ENCODE results near the gene VAV2. TPM values are rescaled to one million over a fixed set of nuclear protein-coding genes. Genes with fewer than 3 reads are reported as not detected.

The VAV2 gene
- total and polyA plus RNA-seq, 2 experiments from 2014 or later = 8.1 to 28.9 TPM

DNA sequence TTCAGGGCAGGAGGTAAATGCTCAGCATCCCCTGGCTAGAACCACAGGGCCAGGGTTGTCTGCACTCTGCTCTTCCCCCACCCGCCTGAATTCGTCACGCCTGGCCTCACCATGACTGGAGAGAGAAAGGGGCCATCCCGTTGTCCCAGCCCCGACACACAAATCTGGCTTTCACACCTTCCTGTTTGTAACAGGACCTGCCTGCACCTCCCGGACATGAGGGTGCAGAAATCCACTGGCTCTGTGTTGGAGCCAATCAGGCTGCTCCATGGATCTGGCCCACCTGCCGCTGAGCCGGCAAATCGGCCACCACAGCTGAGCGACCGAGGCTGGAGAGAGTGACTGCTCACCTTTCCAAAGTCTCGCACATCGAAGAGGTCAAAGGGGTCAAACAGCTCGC, 53.4 kb downstream of the VAV2 start:
- Histone ChIP-seq H3K79me2 (replicated peaks; ENCODE audit: insufficient read depth) (peaks cover 46% of the 10 kb centered on the region), H4K20me1 (replicated peaks; ENCODE audit: insufficient read depth) (no peaks in the 10 kb centered on the region; the same call in 1 of the 2 replicates), H3K9me2 (ENCODE audit: insufficient read depth) (no peaks in the 10 kb centered on the region), H3K4me2 (no peak overlapping the region), H3K4me1 (ENCODE audit: insufficient read depth) (no peaks in the 10 kb centered on the region), H3K4me3 (no peak overlapping the region), H3K27ac (ENCODE audit: low read depth) (0 out of 2 replicates have a peak overlapping the region, but pooled peaks have one; percentile 59), H3K36me3 (ENCODE audit: insufficient read depth) (no peaks in the 10 kb centered on the region), H3F3A (replicated peaks; ENCODE audit: low read depth) (no peaks in the 10 kb centered on the region), H3K27me3 (ENCODE audit: insufficient read depth) (no peaks in the 10 kb centered on the region), H2AFZ (no peak overlapping the region)
- peak overlapping the region; percentile 57; the same call in 1 of the 2 replicates for H3K27ac Mint-ChIP-seq
- no peak overlapping the region for H3K4me3 Mint-ChIP-seq
- ATAC-seq (no peak), DNase-seq (ENCODE audit: low spot score) (no peak)
- peaks cover 19% of the 10 kb centered on the region for H3K4me1 Mint-ChIP-seq
- H3K36me3 Mint-ChIP-seq (ENCODE audit: low read depth) = peaks cover 13% of the 10 kb centered on the region
- TF ChIP-seq EZH2 (IDR thresholded peaks at IDR 0.05; ENCODE audit: low read depth, unreplicated experiment) = no peak
- TF ChIP-seq ZNF331 (CRISPR knock-in tag; IDR thresholded peaks at IDR 0.05; ENCODE audit: low read depth) = no peak
- TF ChIP-seq, protein P1, sequence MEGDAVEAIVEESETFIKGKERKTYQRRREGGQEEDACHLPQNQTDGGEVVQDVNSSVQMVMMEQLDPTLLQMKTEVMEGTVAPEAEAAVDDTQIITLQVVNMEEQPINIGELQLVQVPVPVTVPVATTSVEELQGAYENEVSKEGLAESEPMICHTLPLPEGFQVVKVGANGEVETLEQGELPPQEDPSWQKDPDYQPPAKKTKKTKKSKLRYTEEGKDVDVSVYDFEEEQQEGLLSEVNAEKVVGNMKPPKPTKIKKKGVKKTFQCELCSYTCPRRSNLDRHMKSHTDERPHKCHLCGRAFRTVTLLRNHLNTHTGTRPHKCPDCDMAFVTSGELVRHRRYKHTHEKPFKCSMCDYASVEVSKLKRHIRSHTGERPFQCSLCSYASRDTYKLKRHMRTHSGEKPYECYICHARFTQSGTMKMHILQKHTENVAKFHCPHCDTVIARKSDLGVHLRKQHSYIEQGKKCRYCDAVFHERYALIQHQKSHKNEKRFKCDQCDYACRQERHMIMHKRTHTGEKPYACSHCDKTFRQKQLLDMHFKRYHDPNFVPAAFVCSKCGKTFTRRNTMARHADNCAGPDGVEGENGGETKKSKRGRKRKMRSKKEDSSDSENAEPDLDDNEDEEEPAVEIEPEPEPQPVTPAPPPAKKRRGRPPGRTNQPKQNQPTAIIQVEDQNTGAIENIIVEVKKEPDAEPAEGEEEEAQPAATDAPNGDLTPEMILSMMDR (conservative IDR thresholded peaks at IDR 0.05; ENCODE audit: low read depth in 2 of 2) = no peak
- TF ChIP-seq POLR2AphosphoS5 (IDR thresholded peaks at IDR 0.05; ENCODE audit: low read depth) = no peak
- no peak for TF ChIP-seq CREB1 (CRISPR knock-in tag; IDR thresholded peaks at IDR 0.05; ENCODE audit: low read depth)
- TF ChIP-seq EZH2phosphoT487 (IDR thresholded peaks at IDR 0.05; ENCODE audit: unreplicated experiment) = no peak
- TF ChIP-seq JUNB (IDR thresholded peaks at IDR 0.05; ENCODE audit: unreplicated experiment) = no peak
- TF ChIP-seq, protein P2, sequence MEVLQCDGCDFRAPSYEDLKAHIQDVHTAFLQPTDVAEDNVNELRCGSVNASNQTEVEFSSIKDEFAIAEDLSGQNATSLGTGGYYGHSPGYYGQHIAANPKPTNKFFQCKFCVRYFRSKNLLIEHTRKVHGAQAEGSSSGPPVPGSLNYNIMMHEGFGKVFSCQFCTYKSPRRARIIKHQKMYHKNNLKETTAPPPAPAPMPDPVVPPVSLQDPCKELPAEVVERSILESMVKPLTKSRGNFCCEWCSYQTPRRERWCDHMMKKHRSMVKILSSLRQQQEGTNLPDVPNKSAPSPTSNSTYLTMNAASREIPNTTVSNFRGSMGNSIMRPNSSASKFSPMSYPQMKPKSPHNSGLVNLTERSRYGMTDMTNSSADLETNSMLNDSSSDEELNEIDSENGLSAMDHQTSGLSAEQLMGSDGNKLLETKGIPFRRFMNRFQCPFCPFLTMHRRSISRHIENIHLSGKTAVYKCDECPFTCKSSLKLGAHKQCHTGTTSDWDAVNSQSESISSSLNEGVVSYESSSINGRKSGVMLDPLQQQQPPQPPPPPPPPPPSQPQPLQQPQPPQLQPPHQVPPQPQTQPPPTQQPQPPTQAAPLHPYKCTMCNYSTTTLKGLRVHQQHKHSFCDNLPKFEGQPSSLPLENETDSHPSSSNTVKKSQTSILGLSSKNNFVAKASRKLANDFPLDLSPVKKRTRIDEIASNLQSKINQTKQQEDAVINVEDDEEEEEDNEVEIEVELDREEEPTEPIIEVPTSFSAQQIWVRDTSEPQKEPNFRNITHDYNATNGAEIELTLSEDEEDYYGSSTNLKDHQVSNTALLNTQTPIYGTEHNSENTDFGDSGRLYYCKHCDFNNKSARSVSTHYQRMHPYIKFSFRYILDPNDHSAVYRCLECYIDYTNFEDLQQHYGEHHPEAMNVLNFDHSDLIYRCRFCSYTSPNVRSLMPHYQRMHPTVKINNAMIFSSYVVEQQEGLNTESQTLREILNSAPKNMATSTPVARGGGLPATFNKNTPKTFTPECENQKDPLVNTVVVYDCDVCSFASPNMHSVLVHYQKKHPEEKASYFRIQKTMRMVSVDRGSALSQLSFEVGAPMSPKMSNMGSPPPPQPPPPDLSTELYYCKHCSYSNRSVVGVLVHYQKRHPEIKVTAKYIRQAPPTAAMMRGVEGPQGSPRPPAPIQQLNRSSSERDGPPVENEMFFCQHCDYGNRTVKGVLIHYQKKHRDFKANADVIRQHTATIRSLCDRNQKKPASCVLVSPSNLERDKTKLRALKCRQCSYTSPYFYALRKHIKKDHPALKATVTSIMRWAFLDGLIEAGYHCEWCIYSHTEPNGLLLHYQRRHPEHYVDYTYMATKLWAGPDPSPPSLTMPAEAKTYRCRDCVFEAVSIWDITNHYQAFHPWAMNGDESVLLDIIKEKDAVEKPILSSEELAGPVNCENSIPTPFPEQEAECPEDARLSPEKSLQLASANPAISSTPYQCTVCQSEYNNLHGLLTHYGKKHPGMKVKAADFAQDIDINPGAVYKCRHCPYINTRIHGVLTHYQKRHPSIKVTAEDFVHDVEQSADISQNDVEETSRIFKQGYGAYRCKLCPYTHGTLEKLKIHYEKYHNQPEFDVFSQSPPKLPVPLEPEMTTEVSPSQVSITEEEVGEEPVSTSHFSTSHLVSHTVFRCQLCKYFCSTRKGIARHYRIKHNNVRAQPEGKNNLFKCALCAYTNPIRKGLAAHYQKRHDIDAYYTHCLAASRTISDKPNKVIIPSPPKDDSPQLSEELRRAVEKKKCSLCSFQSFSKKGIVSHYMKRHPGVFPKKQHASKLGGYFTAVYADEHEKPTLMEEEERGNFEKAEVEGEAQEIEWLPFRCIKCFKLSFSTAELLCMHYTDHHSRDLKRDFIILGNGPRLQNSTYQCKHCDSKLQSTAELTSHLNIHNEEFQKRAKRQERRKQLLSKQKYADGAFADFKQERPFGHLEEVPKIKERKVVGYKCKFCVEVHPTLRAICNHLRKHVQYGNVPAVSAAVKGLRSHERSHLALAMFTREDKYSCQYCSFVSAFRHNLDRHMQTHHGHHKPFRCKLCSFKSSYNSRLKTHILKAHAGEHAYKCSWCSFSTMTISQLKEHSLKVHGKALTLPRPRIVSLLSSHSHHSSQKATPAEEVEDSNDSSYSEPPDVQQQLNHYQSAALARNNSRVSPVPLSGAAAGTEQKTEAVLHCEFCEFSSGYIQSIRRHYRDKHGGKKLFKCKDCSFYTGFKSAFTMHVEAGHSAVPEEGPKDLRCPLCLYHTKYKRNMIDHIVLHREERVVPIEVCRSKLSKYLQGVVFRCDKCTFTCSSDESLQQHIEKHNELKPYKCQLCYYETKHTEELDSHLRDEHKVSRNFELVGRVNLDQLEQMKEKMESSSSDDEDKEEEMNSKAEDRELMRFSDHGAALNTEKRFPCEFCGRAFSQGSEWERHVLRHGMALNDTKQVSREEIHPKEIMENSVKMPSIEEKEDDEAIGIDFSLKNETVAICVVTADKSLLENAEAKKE (CRISPR knock-in tag; IDR thresholded peaks at IDR 0.05) = no peak
- TF ChIP-seq, protein P3, sequence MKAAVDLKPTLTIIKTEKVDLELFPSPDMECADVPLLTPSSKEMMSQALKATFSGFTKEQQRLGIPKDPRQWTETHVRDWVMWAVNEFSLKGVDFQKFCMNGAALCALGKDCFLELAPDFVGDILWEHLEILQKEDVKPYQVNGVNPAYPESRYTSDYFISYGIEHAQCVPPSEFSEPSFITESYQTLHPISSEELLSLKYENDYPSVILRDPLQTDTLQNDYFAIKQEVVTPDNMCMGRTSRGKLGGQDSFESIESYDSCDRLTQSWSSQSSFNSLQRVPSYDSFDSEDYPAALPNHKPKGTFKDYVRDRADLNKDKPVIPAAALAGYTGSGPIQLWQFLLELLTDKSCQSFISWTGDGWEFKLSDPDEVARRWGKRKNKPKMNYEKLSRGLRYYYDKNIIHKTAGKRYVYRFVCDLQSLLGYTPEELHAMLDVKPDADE (IDR thresholded peaks at IDR 0.05) = no peak
- no peak for TF ChIP-seq STAT1 (IDR thresholded peaks at IDR 0.05; ENCODE audit: unreplicated experiment)
- no peak for TF ChIP-seq NANOG (IDR thresholded peaks at IDR 0.05; ENCODE audit: borderline replicate concordance)
- no peak for TF ChIP-seq ZNF114 (CRISPR knock-in tag; IDR thresholded peaks at IDR 0.05)
- TF ChIP-seq, protein P4, sequence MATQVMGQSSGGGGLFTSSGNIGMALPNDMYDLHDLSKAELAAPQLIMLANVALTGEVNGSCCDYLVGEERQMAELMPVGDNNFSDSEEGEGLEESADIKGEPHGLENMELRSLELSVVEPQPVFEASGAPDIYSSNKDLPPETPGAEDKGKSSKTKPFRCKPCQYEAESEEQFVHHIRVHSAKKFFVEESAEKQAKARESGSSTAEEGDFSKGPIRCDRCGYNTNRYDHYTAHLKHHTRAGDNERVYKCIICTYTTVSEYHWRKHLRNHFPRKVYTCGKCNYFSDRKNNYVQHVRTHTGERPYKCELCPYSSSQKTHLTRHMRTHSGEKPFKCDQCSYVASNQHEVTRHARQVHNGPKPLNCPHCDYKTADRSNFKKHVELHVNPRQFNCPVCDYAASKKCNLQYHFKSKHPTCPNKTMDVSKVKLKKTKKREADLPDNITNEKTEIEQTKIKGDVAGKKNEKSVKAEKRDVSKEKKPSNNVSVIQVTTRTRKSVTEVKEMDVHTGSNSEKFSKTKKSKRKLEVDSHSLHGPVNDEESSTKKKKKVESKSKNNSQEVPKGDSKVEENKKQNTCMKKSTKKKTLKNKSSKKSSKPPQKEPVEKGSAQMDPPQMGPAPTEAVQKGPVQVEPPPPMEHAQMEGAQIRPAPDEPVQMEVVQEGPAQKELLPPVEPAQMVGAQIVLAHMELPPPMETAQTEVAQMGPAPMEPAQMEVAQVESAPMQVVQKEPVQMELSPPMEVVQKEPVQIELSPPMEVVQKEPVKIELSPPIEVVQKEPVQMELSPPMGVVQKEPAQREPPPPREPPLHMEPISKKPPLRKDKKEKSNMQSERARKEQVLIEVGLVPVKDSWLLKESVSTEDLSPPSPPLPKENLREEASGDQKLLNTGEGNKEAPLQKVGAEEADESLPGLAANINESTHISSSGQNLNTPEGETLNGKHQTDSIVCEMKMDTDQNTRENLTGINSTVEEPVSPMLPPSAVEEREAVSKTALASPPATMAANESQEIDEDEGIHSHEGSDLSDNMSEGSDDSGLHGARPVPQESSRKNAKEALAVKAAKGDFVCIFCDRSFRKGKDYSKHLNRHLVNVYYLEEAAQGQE (IDR thresholded peaks at IDR 0.05; ENCODE audit: unreplicated experiment) = no peak
- H3K9me3 Mint-ChIP-seq = peaks cover 2% of the 10 kb centered on the region; the same call in 1 of the 3 replicates
- peaks cover 3% of the 10 kb centered on the region for H3K27me3 Mint-ChIP-seq (ENCODE audit: insufficient read depth, low read depth, poor library complexity)

Data from GM23338 (cell line).